H9 (cell line): ENCODE results near the gene KCNV2. TPM values are rescaled to one million over a fixed set of nuclear protein-coding genes. Genes with fewer than 3 reads are reported as not detected.

Experiments used
- DNase-seq: peaks from one replicate; pipeline ENCODE4 v3.0.0-alpha.2; 2017
- H2AFZ ChIP-seq: one replicate; pipeline ENCODE4 v1.6.1; 2013; ENCODE audit warnings: mild to moderate bottlenecking, low read length, control low read depth, moderate library complexity
- H2AK5ac ChIP-seq: 2 replicates; pipeline ENCODE4 v1.6.1; 2013; ENCODE audit warnings: low read length, control low read depth, mixed read lengths; ENCODE audit not compliant: insufficient read length
- H2BK120ac ChIP-seq: one replicate; pipeline ENCODE4 v1.6.1; 2013; ENCODE audit warnings: low read depth, mild to moderate bottlenecking, low read length, control low read depth, inconsistent platforms; ENCODE audit not compliant: poor library complexity, severe bottlenecking
- H2BK12ac ChIP-seq: 2 replicates; pipeline ENCODE4 v1.6.1; 2013; ENCODE audit warnings: low read length, control low read depth, mixed read lengths, low read depth; ENCODE audit not compliant: insufficient read length
- H2BK15ac ChIP-seq: 2 replicates; pipeline ENCODE4 v1.6.1; 2013; ENCODE audit warnings: low read depth, low read length, control low read depth
- H2BK20ac ChIP-seq: one replicate; pipeline ENCODE4 v1.6.1; 2013; ENCODE audit warnings: low read depth, mild to moderate bottlenecking, low read length, control low read depth, inconsistent platforms; ENCODE audit not compliant: poor library complexity, severe bottlenecking
- H2BK5ac ChIP-seq: 2 replicates; pipeline ENCODE4 v1.6.1; 2013; ENCODE audit warnings: low read length, control low read depth, mixed read lengths; ENCODE audit not compliant: insufficient read length
- H3K14ac ChIP-seq: 2 replicates; pipeline ENCODE4 v1.6.1; 2013; ENCODE audit warnings: low read length, control low read depth; ENCODE audit not compliant: insufficient read depth
- H3K18ac ChIP-seq: 2 replicates; pipeline ENCODE4 v1.6.1; 2013; ENCODE audit warnings: low read depth, mild to moderate bottlenecking, mixed read lengths, low read length, control low read depth; ENCODE audit not compliant: insufficient read length
- H3K23ac ChIP-seq: 2 replicates; pipeline ENCODE4 v1.6.1; 2013; ENCODE audit warnings: low read length, control low read depth, mixed read lengths, low read depth; ENCODE audit not compliant: insufficient read length
- H3K23me2 ChIP-seq: 2 replicates; pipeline ENCODE4 v1.6.1; 2013; ENCODE audit warnings: low read depth, mild to moderate bottlenecking, mixed read lengths, low read length, control low read depth; ENCODE audit not compliant: insufficient read length, poor library complexity, severe bottlenecking
- H3K27ac ChIP-seq: 2 replicates; pipeline ENCODE4 v1.5.1; 2013; ENCODE audit warnings: low read length, control low read depth, mixed read lengths, low read depth; ENCODE audit not compliant: insufficient read length
- H3K27me3 ChIP-seq: 2 replicates; pipeline ENCODE4 v1.6.1; 2013; ENCODE audit warnings: low read length, control low read depth, inconsistent platforms; ENCODE audit not compliant: insufficient read depth
- H3K4ac ChIP-seq: 2 replicates; pipeline ENCODE4 v1.6.1; 2013; ENCODE audit warnings: low read depth, mild to moderate bottlenecking, control low read depth, inconsistent platforms, low read length, moderate library complexity
- H3K4me1 ChIP-seq: 2 replicates; pipeline ENCODE4 v1.6.1; 2013; ENCODE audit warnings: low read length, control low read depth, inconsistent platforms; ENCODE audit not compliant: insufficient read depth
- H3K4me2 ChIP-seq: 2 replicates; pipeline ENCODE4 v1.6.1; 2013; ENCODE audit warnings: low read length, control low read depth, mixed read lengths; ENCODE audit not compliant: insufficient read length, insufficient read depth
- H3K56ac ChIP-seq: 2 replicates; pipeline ENCODE4 v1.6.1; 2013; ENCODE audit warnings: low read depth, mild to moderate bottlenecking, mixed read lengths, low read length, control low read depth; ENCODE audit not compliant: insufficient read length
- H3K79me1 ChIP-seq: 2 replicates; pipeline ENCODE4 v1.6.1; 2013; ENCODE audit warnings: low read depth, mild to moderate bottlenecking, moderate library complexity, low read length, control low read depth, inconsistent platforms; ENCODE audit not compliant: insufficient read depth, poor library complexity, severe bottlenecking
- H3K79me2 ChIP-seq: 2 replicates; pipeline ENCODE4 v1.6.1; 2013; ENCODE audit warnings: low read length, control low read depth, inconsistent platforms; ENCODE audit not compliant: insufficient read depth
- H3K9ac ChIP-seq: 2 replicates; pipeline ENCODE4 v1.6.1; 2013; ENCODE audit warnings: low read length, control low read depth, mixed read lengths; ENCODE audit not compliant: insufficient read length; ENCODE audit errors: extremely low read depth
- H3K9me3 ChIP-seq: one replicate; pipeline ENCODE4 v1.6.1; 2013; ENCODE audit warnings: low read depth, low read length, inconsistent platforms; ENCODE audit not compliant: control insufficient read depth
- H3T11ph ChIP-seq: one replicate; pipeline ENCODE4 v1.6.1; 2013; ENCODE audit warnings: mild to moderate bottlenecking, low read length, control low read depth, inconsistent platforms
- H4K20me1 ChIP-seq: one replicate; pipeline ENCODE4 v1.6.1; 2013; ENCODE audit not compliant: control insufficient read depth, insufficient read length, insufficient read depth
- H4K5ac ChIP-seq: 2 replicates; pipeline ENCODE4 v1.6.1; 2013; ENCODE audit warnings: low read depth, mild to moderate bottlenecking, mixed read lengths, low read length, control low read depth; ENCODE audit not compliant: insufficient read length
- H4K8ac ChIP-seq: replicated peaks from 2 replicates; pipeline ENCODE4 v1.6.1; 2013; ENCODE audit warnings: low read length, control low read depth, mixed read lengths, low read depth; ENCODE audit not compliant: insufficient read length
- H4K91ac ChIP-seq: 2 replicates; pipeline ENCODE4 v1.6.1; 2013; ENCODE audit warnings: low read depth, mild to moderate bottlenecking, moderate library complexity, mixed read lengths, low read length, control low read depth; ENCODE audit not compliant: insufficient read length
- H3K27ac Mint-ChIP-seq, 3 experiments: 2 replicates in 2 of 3; 3 replicates in 1 of 3; pipeline ENCODE4 v1.8.0; 2020 to 2021; ENCODE audit warnings: mixed read lengths in 3 of 3, mild to moderate bottlenecking in 1 of 3, moderate library complexity in 1 of 3
- H3K27me3 Mint-ChIP-seq: 2 replicates; pipeline ENCODE4 v1.8.0; 2021; ENCODE audit warnings: low read depth, mild to moderate bottlenecking, moderate library complexity, mixed read lengths
- H3K36me3 Mint-ChIP-seq, 3 experiments: 2 replicates in 2 of 3; 3 replicates in 1 of 3; pipeline ENCODE4 v1.8.0; 2020 to 2021; ENCODE audit warnings: low read depth in 3 of 3, mixed read lengths in 3 of 3; ENCODE audit not compliant: insufficient read depth in 1 of 3
- H3K4me1 Mint-ChIP-seq, 2 experiments: 2 replicates each; pipeline ENCODE4 v1.8.0; 2020; ENCODE audit warnings: mixed read lengths in 2 of 2
- H3K4me3 Mint-ChIP-seq, 2 experiments: 2 replicates in 1 of 2; 3 replicates in 1 of 2; pipeline ENCODE4 v1.8.0; 2020 to 2021; ENCODE audit warnings: mild to moderate bottlenecking in 2 of 2, mixed read lengths in 2 of 2, moderate library complexity in 1 of 2
- H3K9me3 Mint-ChIP-seq, 2 experiments: 2 replicates in 1 of 2; 3 replicates in 1 of 2; pipeline ENCODE4 v1.8.0; 2020; ENCODE audit warnings: mild to moderate bottlenecking in 2 of 2, mixed read lengths in 2 of 2, moderate library complexity in 1 of 2
- CTCF ChIP-seq: fragments of 200-600 bp; sonication (generic); conservative IDR thresholded peaks from 3 replicates; pipeline ENCODE4 v1.8.0; 2021; ENCODE audit warnings: antibody characterized with exemption, mild to moderate bottlenecking
- WGBS: extraction: QIAGEN DNeasy Blood & Tissue Kit; methylation state at CpG from one replicate; pipeline ENCODE4 v1.1.7; 2013; ENCODE audit warnings: missing lambda C conversion rate, low lambda C conversion rate, mixed read lengths; ENCODE audit not compliant: insufficient read length; ENCODE audit errors: extremely low coverage; 5-methylcytosine and 5-hydroxymethylcytosine counted together
- total RNA-seq: library from RNA; stranded (reverse); gene quantifications from 2 replicates; pipeline ENCODE4 v1.2.1, GENCODE V29; 2021

Gene KCNV2
- total RNA-seq, 1 experiment from 2014 or later: not detected

- H3K23me2 ChIP-seq: no peaks in the 10 kb centered on the region
- no peaks in the 10 kb centered on the region for H4K20me1 ChIP-seq
- WGBS: no CpG with 5 or more reads among the region's 4 CpGs
- H3K9me3 ChIP-seq: no peaks in the 10 kb centered on the region
- Mint-ChIP-seq H3K36me3 (no peaks in the 10 kb centered on the region; a peak in 1 of 7 replicates), H3K4me3 (no peak overlapping the region), H3K4me1 (peaks cover 21 to 23% of the 10 kb centered on the region in 2 experiments), H3K27me3 (no peaks in the 10 kb centered on the region), H3K27ac (peak overlapping the region in 2 of 3 experiments; percentile 18 to 51; a peak in 1 of 7 replicates), H3K9me3 (no peaks in the 10 kb centered on the region)
- H3K14ac ChIP-seq: no peak overlapping the region
- H3K27me3 ChIP-seq: no peaks in the 10 kb centered on the region
- H2BK20ac ChIP-seq: no peak overlapping the region
- no peak overlapping the region for H2BK120ac ChIP-seq
- no peak for DNase-seq
- no peaks in the 10 kb centered on the region for H3K79me2 ChIP-seq
- no peak for TF ChIP-seq CTCF
- H3K27ac ChIP-seq: no peak overlapping the region
- H3K79me1 ChIP-seq: no peaks in the 10 kb centered on the region
- H4K5ac ChIP-seq: no peak overlapping the region
- no peak overlapping the region for H2BK5ac ChIP-seq
- H3K9ac ChIP-seq: no peak overlapping the region
- H3K4ac ChIP-seq: no peak overlapping the region
- no peak overlapping the region for H2BK15ac ChIP-seq
- H4K91ac ChIP-seq: no peak overlapping the region
- no peak overlapping the region for H3K56ac ChIP-seq
- no peak overlapping the region for H4K8ac ChIP-seq
- no peak overlapping the region for H3T11ph ChIP-seq
- no peak overlapping the region for H3K4me2 ChIP-seq
- H2AFZ ChIP-seq: no peak overlapping the region
- no peak overlapping the region for H3K18ac ChIP-seq
- no peak overlapping the region for H2AK5ac ChIP-seq
- H3K23ac ChIP-seq: no peak overlapping the region
- no peaks in the 10 kb centered on the region for H3K4me1 ChIP-seq
- no peak overlapping the region for H2BK12ac ChIP-seq
Observed at GRCh38 chr9:2725898-2726649, 8.8 kb downstream of the KCNV2 start.
